WTC11 (cell line): ENCODE measurements around the gene ALX4. TPM values are rescaled to one million over a fixed set of nuclear protein-coding genes. Genes with fewer than 3 reads are reported as not detected.

Source experiments
- ATAC-seq: fragments of 200-7000 bp; cut with Tn5 transposase; 2 replicates; pipeline ENCODE4 v1.10.0; 2021; ENCODE audit warnings: mild to moderate bottlenecking, moderate library complexity
- CTCF ChIA-PET: fragments of 300-600 bp; sonication (Branson Sonifier 250); formaldehyde crosslinking; loops from one replicate; lab custom pipeline; 2021; ENCODE audit warnings: antibody characterized with exemption; lab: Charles Lee
- POLR2A ChIA-PET: fragments of 350-600 bp; sonication (Branson Sonifier 250); formaldehyde crosslinking; loops from one replicate; lab custom pipeline; 2021; ENCODE audit warnings: antibody characterized with exemption; lab: Charles Lee
- DNase-seq: peaks from one replicate; pipeline ENCODE4 v3.0.0; 2021; ENCODE audit warnings: low spot score
- H3K27ac Mint-ChIP-seq: 2 replicates; pipeline ENCODE4 v1.8.0; 2021; ENCODE audit warnings: mixed read lengths
- H3K27me3 Mint-ChIP-seq: 2 replicates; pipeline ENCODE4 v1.8.0; 2021; ENCODE audit warnings: low read depth, mild to moderate bottlenecking, moderate library complexity, mixed read lengths
- H3K36me3 Mint-ChIP-seq: 2 replicates; pipeline ENCODE4 v1.8.0; 2021; ENCODE audit warnings: mixed read lengths
- H3K4me1 Mint-ChIP-seq: 2 replicates; pipeline ENCODE4 v1.8.0; 2022; ENCODE audit warnings: mixed read lengths
- H3K4me3 Mint-ChIP-seq: 2 replicates; pipeline ENCODE4 v1.8.0; 2021; ENCODE audit warnings: mild to moderate bottlenecking, moderate library complexity, mixed read lengths
- H3K9me3 Mint-ChIP-seq: 2 replicates; pipeline ENCODE4 v1.8.0; 2021; ENCODE audit warnings: mixed read lengths
- ATF2 ChIP-seq: sonication (generic); formaldehyde crosslinking; IDR thresholded peaks from 2 replicates; pipeline ENCODE4 v1.8.1; 2022; ENCODE audit warnings: low read depth, missing genetic modification reagents, borderline replicate concordance
- CBFB ChIP-seq: sonication (generic); formaldehyde crosslinking; IDR thresholded peaks from 2 replicates; pipeline ENCODE4 v1.8.1; 2022; ENCODE audit warnings: mild to moderate bottlenecking, low read depth, missing genetic modification reagents
- CDX4 ChIP-seq: fragments of 250-450 bp; sonication (Bioruptor Pico); IDR thresholded peaks from 2 replicates; pipeline ENCODE4 v1.9.0; 2021; ENCODE audit warnings: moderate library complexity, mild to moderate bottlenecking, inconsistent platforms, borderline replicate concordance
- EMX1 ChIP-seq: fragments of 250-450 bp; sonication (Bioruptor Pico); IDR thresholded peaks from 2 replicates; pipeline ENCODE4 v1.8.0; 2021; ENCODE audit warnings: mild to moderate bottlenecking
- ESRRA ChIP-seq: sonication (generic); formaldehyde crosslinking; IDR thresholded peaks from 2 replicates; pipeline ENCODE4 v1.8.1; 2022; ENCODE audit warnings: mild to moderate bottlenecking, missing genetic modification reagents, borderline replicate concordance
- FOXP1 ChIP-seq: sonication (generic); formaldehyde crosslinking; IDR thresholded peaks from 2 replicates; pipeline ENCODE4 v1.8.0; 2022; ENCODE audit warnings: missing genetic modification reagents, mild to moderate bottlenecking, moderate library complexity, borderline replicate concordance
- HMGXB4 ChIP-seq: sonication (generic); formaldehyde crosslinking; IDR thresholded peaks from 2 replicates; pipeline ENCODE4 v1.8.1; 2023; ENCODE audit warnings: mild to moderate bottlenecking, moderate library complexity, missing genetic modification reagents
- KAT7 ChIP-seq: sonication (generic); formaldehyde crosslinking; IDR thresholded peaks from 2 replicates; pipeline ENCODE4 v1.8.1; 2023; ENCODE audit warnings: missing genetic modification reagents, mild to moderate bottlenecking, borderline replicate concordance
- MAX ChIP-seq: sonication (generic); formaldehyde crosslinking; IDR thresholded peaks from 2 replicates; pipeline ENCODE4 v1.8.0; 2022; ENCODE audit warnings: mild to moderate bottlenecking, missing genetic modification reagents
- MXD4 ChIP-seq: fragments of 250-450 bp; sonication (Bioruptor Pico); IDR thresholded peaks from 2 replicates; pipeline ENCODE4 v1.8.0; 2021; ENCODE audit warnings: mild to moderate bottlenecking, moderate library complexity, borderline replicate concordance
- NFYB ChIP-seq: sonication (generic); formaldehyde crosslinking; conservative IDR thresholded peaks from 2 replicates; pipeline ENCODE4 v1.8.0; 2022; ENCODE audit warnings: low read depth, missing genetic modification reagents
- NR1H2 ChIP-seq: sonication (generic); formaldehyde crosslinking; IDR thresholded peaks from 2 replicates; pipeline ENCODE4 v1.9.0; 2021; ENCODE audit warnings: mild to moderate bottlenecking, moderate library complexity, missing genetic modification reagents
- SOX15 ChIP-seq: fragments of 250-450 bp; sonication (Bioruptor Pico); IDR thresholded peaks from 2 replicates; pipeline ENCODE4 v1.9.0; 2021; ENCODE audit warnings: mild to moderate bottlenecking
- ZNF138 ChIP-seq: sonication (generic); formaldehyde crosslinking; conservative IDR thresholded peaks from 2 replicates; pipeline ENCODE4 v1.8.1; 2022; ENCODE audit warnings: mild to moderate bottlenecking, moderate library complexity, missing genetic modification reagents
- ZNF317 ChIP-seq: sonication (generic); formaldehyde crosslinking; IDR thresholded peaks from 2 replicates; pipeline ENCODE4 v1.8.1; 2023; ENCODE audit warnings: low read depth, mild to moderate bottlenecking, moderate library complexity, missing genetic modification reagents, borderline replicate concordance
- ZNF396 ChIP-seq: fragments of 250-450 bp; sonication (Bioruptor Pico); IDR thresholded peaks from 2 replicates; pipeline ENCODE4 v1.8.0; 2021; ENCODE audit warnings: mild to moderate bottlenecking, moderate library complexity, borderline replicate concordance
- ZNF532 ChIP-seq: fragments of 250-450 bp; sonication (Bioruptor Pico); IDR thresholded peaks from 2 replicates; pipeline ENCODE4 v1.9.0; 2021; ENCODE audit warnings: mild to moderate bottlenecking, borderline replicate concordance
- ZNF671 ChIP-seq: fragments of 250-450 bp; sonication (Bioruptor Pico); IDR thresholded peaks from 2 replicates; pipeline ENCODE4 v1.8.0; 2021; ENCODE audit warnings: mild to moderate bottlenecking
- ZSCAN18 ChIP-seq: fragments of 250-450 bp; sonication (Bioruptor Pico); IDR thresholded peaks from 2 replicates; pipeline ENCODE4 v2.1.2; 2022; ENCODE audit warnings: mild to moderate bottlenecking, moderate library complexity
- total RNA-seq: library from RNA; stranded (reverse); gene quantifications from 3 replicates; pipeline ENCODE4 v1.2.3, GENCODE V29; 2021

ALX4 gene
- total RNA-seq, 1 experiment from 2014 or later = not detected

GRCh38 chr11:44340656-44341055 is 30.7 kb upstream of the ALX4 start (continued):
- TF ChIP-seq CBFB (CRISPR knock-in tag) = no peak

GRCh38 chr11:44339530-44339883 is 29.6 kb upstream of the ALX4 start:
- ChIA-PET CTCF (interaction anchor here (0.6 to 1.0 kb wide), 5 partner anchors 15 to 277 kb away, joined by 3 to 4 read pairs (median 3); no protein-coding TSS in a partner anchor), POLR2A (interaction anchor here (1.2 kb wide), 1 partner anchor 20 kb away, joined by 5 read pairs; no protein-coding TSS in a partner anchor)
- Mint-ChIP-seq H3K27me3 (peaks cover 51% of the 10 kb centered on the region), H3K4me1 (peaks cover 31% of the 10 kb centered on the region), H3K27ac (no peak overlapping the region), H3K4me3 (no peak overlapping the region), H3K36me3 (no peaks in the 10 kb centered on the region), H3K9me3 (no peaks in the 10 kb centered on the region)
- no peak for DNase-seq
- no peak for ATAC-seq
- no peak for TF ChIP-seq ZNF317 (CRISPR knock-in tag)
- no peak for TF ChIP-seq NR1H2 (CRISPR knock-in tag)
- no peak for TF ChIP-seq ATF2
- no peak for TF ChIP-seq NFYB (CRISPR knock-in tag)
- no peak for TF ChIP-seq ZSCAN18 (CRISPR knock-in tag)
- TF ChIP-seq MAX (CRISPR knock-in tag) = no peak
- no peak for TF ChIP-seq SOX15 (CRISPR knock-in tag)
- no peak for TF ChIP-seq KAT7 (CRISPR knock-in tag)
- TF ChIP-seq CDX4 (CRISPR knock-in tag) = no peak

GRCh38 chr11:44338698-44339529 is 29.0 kb upstream of the ALX4 start:
- no peak for DNase-seq
- Mint-ChIP-seq H3K27ac (no peak overlapping the region), H3K9me3 (no peaks in the 10 kb centered on the region), H3K27me3 (peaks cover 57% of the 10 kb centered on the region), H3K4me1 (peaks cover 35% of the 10 kb centered on the region), H3K4me3 (no peak overlapping the region), H3K36me3 (no peaks in the 10 kb centered on the region)
- POLR2A ChIA-PET = interaction anchor here (0.5 to 1.2 kb wide), 2 partner anchors 19 to 272 kb away, joined by 3 to 5 read pairs; no protein-coding TSS in a partner anchor
- CTCF ChIA-PET = interaction anchor here (0.6 to 1.0 kb wide), 7 partner anchors 15 to 597 kb away, joined by 3 to 6 read pairs (median 3); no protein-coding TSS in a partner anchor
- ATAC-seq = peak; percentile 23
- TF ChIP-seq ESRRA (CRISPR knock-in tag) = no peak
- no peak for TF ChIP-seq EMX1
- TF ChIP-seq ZNF671 (CRISPR knock-in tag) = no peak
- TF ChIP-seq ATF2 = no peak
- TF ChIP-seq FOXP1 (CRISPR knock-in tag) = no peak
- no peak for TF ChIP-seq MXD4 (CRISPR knock-in tag)
- TF ChIP-seq ZNF532 (CRISPR knock-in tag) = no peak
- TF ChIP-seq HMGXB4 = no peak
- TF ChIP-seq ZNF138 (CRISPR knock-in tag) = no peak
- TF ChIP-seq CBFB (CRISPR knock-in tag) = no peak
- no peak for TF ChIP-seq ZNF396
